HK-2 (cell line): Measurements from ENCODE around the gene TSHZ2.
"Not testable (repeated sequence)": the region's sequence is repeated elsewhere in the genome, so short reads cannot be mapped to it uniquely, and the experiment has no call there.

Experiments
- DNase-seq: peaks from one replicate; pipeline ENCODE4 v3.0.0-alpha.2; 2018; ENCODE audit not compliant: unreplicated experiment

The TSHZ2 gene

DNA sequence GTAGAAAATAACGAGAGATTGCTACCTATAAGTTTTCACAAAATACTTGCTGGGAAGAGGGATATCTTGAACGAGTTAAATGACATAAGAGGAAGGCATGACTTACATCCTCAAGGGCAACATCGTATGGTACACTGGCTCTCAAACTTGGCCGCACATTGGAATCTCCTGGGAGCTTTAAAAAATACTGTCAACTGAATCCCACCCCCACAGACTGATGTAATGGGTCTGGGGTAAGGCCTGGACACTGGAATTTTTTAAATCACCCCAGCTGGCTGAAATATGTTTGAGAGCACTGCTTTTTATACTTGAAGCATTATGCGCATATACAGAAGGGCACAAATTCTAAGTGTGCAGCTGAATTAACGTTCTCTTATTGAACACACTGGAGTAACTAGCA is 8.0 kb upstream of the TSHZ2 start:
- no peak for DNase-seq

GRCh38 chr20:52965380-52965779 is 6.8 kb upstream of the TSHZ2 start:
- DNase-seq: no peak

DNA sequence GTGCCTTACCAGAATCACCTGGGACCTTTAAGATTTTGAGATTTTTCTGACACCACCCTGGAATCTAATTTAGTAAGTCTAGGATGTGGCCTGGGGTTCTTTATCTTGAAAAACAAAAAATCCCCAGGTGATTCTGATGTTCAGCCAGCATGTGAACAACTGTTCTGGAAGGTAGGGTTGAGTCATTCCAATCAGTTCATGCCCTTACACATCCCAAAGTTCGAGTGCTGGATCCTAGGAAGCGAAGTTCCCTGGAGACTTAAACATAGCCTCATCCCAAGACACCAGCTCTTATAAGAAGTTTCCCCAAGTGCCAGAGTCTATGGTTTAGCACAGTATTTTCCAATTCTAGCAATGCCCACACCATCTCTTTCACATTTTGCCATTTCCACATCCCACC is 6.3 kb upstream of the TSHZ2 start:
- no peak for DNase-seq

GRCh38 chr20:52966543-52966942 is 5.6 kb upstream of the TSHZ2 start:
- not testable (repeated sequence) for DNase-seq

- no peak for DNase-seq
Observed at GRCh38 chr20:52971498-52972189, 514 bp upstream of the TSHZ2 start.

DNA sequence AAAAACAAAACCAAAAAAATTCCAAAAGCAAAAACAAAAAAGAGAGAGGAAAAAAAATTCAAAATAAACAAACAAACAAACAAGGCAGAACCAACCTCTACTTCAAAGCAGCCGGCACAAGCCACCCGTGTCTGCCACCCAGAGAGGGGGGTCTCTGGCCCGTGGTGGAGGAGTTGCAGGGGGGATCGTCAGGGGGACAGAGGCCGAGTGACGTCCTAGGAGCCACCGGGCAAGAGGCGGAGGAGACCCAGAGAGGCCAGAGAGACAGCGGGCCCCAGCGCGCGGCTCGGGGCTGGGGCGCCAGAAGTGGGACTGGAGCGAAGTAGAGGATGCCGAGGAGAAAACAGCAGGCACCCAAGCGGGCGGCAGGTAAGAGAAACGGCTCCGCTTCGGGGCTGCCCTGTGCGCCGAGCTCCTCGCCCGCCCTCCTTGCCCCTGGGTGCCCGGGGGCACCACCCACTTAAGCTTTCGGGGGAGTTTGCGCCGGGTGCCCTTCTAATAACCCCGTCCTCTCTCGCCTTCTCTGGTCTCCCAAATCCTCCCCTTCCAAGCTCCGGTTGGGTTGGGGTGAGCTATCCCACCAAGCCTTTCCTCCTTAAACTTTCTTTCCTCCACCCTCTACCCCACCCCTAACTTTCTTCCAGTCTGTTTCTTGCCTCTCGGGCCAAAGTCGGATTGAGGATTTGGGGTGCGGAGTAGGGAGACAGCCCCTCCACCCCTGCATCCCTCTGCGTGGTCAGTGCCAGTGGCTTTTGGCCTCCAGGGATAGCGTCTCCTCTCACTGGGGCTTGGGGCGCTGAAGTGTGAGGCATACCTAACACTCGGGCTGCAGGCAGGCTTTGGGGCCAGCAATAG is 1.0 kb downstream of the TSHZ2 start:
- DNase-seq: no peak

GRCh38 chr20:52974179-52974594 is 2.0 kb downstream of the TSHZ2 start:
- no peak for DNase-seq

DNA sequence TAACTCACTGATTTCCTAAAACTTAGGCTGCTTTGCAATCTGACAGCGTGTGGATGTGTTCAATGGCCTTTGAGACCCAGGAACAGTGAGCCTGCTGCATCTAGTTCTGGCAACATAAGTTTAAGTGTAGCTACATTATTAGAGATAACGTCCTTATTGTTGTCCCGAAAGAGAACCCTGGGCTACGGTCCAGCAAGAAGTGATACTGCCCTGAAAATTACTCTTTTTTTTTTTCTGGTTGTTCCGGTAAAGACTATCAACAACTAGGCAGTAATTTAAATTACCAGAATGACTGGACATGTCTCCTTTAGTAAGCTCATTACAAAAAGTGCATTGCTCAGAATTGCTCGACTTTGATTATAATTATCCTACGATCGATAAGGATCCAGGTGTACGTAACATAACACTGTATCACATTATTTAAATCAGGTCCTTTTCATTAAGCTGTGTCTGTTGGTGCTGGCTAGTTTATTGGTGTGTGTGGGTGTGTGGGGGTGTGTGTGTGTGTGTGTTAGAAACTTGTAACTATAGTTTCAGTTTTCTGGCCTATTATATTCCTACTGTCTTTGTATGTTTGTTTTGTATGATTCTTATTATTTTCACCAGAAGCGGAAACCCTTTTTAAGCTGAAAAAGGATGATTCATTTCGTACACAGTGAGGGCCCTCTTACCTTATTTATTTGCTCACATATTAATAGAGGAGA is 3.0 kb downstream of the TSHZ2 start:
- no peak for DNase-seq

- DNase-seq: no peak
Observed at GRCh38 chr20:52975803-52976531, 3.8 kb downstream of the TSHZ2 start.

DNA sequence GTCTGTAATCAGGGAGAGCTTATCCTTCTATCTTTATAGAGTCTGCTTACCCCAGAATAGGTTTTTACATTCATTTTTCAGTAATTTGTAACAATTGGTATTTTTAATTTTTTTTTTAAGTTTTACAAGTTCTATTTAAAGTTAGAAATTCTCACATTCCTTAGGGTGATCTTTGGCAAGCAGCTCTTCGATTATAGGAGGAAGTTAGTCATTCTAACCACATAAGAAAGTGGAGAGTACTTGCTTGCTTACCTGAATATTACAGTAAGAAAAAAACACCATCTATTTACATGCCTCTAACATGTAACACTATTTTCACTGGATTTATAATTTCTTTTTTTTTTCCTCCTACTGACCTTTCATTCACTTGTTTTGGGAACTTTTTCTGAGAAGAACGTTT is 6.7 kb downstream of the TSHZ2 start:
- DNase-seq: no peak

DNA sequence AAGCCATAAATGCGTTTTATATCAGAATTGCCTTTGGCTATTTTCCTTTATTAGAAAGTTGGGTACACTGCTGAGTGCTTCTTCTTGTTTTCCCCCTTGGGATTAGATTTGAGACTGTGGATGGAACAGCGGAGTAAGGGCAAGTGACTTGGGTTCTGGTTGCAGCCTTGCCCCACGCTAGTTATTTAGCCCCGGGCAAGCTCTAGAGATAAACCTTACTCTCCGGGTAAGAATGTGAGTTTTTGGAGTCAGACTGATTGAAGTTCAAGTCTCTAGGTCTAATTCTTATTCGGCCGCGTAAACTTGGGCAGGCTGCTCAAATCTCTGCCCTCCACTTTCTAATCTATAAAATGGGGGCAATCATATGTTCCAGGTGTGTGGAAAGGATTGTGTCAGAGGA is 8.9 kb downstream of the TSHZ2 start:
- DNase-seq: no peak

GRCh38 chr20:52983726-52984450 is 11.7 kb downstream of the TSHZ2 start:
- DNase-seq: no peak

DNA sequence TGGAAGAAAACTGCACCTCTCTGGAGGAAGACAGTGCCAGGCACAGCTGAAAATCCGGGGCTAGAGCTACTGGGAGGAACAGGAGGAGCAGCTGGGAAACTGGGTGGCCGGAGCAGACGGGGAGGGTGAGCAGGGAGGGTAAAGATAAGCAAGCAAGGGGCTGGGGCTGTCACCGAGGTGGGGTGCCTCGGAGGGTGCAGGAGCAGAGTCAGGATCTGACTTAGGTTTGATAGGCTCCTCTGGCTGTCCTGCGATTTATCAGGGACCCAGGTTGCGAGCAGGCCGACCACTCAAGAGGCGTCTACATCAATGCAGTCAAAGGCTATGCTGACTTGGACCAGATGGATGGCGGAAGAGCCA is 12.3 kb downstream of the TSHZ2 start:
- DNase-seq: no peak

DNA sequence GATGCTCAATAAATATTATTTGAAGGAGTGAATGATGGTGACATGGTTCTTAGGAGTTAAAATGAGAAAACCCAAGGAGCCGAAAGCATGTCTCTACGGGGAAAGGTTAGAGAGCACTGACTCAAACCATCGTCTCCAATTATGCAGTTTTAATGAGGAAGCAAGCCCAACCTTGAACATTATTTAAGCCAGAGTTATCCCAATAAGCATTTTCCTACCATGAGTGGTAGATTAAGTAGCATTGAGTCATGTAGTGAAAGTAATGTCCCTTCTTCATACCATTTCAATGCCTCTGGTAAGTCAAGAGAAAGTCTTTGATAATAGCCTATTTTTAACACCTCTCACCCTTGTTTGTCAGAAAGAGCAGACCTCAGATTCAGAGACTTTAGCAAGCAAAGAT is 13.5 kb downstream of the TSHZ2 start:
- no peak for DNase-seq

GRCh38 chr20:52987295-52987694 is 15.1 kb downstream of the TSHZ2 start:
- DNase-seq: no peak

DNA sequence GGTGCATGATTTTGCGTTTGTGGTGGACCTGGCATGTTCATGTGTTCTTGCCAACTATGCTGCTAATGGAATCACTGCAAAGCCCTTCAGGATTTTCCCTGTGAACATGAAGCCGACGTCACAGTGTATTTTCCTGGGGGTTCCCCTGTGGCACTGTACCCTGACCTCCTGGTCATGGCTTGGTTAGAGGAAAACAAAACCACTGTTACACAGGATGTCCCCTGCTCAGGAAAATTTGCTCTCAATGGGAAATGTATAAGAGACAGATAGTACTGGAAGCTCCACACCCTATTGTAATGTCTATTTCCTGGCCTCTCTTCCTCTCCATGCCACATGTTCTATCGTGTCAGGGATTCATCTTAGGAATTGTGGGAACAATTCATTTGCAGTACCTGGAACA is 19.7 kb downstream of the TSHZ2 start:
- no peak for DNase-seq

- no peak for DNase-seq
Observed at GRCh38 chr20:52992632-52993031, 20.5 kb downstream of the TSHZ2 start.

- no peak for DNase-seq
Observed at GRCh38 chr20:52993076-52993475, 20.9 kb downstream of the TSHZ2 start.

DNA sequence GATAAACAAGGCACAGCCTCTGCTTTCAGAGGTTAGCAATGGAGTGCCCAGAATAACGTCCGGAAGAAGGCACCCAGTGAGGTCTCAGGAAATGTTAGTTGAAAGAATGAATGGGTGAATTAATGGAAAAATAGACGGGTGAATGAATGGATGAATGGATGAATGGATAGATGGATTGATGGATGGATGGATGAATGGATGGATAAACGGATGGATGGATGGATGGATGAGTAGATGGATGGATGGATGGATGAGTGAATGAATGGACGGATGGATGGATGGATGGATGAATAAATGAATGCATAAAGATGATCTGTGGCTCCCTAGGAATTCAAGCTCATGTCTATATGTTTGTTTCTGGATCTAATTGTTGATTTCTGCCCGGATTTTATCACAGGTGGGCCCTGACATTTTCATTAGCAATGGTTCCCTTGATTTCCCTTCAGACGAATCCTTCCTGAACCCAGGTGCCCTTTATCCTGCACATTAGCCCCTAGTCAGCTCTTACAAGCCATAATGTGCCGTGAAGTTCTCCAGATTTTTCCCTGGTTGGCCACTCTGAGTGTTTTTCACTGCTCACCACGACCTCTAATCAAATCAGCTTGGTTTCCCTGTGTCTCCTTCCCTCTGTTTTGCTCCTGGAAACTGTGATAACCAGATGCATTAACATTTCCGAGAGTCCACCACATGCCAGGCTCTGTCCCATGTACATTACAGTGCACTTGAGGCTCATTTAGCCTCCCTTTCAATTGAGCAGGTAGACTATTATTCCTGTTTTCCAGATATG is 22.2 kb downstream of the TSHZ2 start:
- no peak for DNase-seq

GRCh38 chr20:52996130-52996529 is 24.0 kb downstream of the TSHZ2 start:
- DNase-seq: no peak

DNA sequence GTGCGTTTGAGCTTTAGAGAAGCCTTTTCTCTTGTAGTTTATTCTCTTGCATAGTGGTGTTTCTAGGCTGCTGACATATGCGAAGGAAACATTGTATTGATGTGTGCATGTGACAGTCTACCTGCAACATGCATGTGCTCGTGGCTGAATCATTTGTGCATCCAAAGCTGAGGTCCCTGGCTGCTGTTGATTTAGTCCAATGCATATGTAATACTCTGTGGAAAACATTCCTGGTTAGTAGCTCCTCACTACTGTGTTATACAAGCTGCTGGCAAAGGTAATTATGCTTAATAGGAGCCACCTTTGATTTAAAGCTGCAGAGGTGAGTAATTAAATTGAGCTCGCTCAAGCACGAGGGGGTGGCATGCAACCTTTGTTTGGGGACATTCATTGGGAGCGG is 24.5 kb downstream of the TSHZ2 start:
- DNase-seq: no peak
